HFFc6 (cell line): Measurements from ENCODE around the gene MMP24. TPM values are rescaled to one million over a fixed set of nuclear protein-coding genes. Genes with fewer than 3 reads are reported as not detected.

Experiments
- DNase-seq: peaks from one replicate; pipeline ENCODE4 v3.0.0-alpha.2; 2018
- H3K27ac Mint-ChIP-seq: 2 replicates; pipeline ENCODE4 v1.8.0; 2020; ENCODE audit warnings: mild to moderate bottlenecking, mixed read lengths
- H3K27me3 Mint-ChIP-seq: 2 replicates; pipeline ENCODE4 v1.8.0; 2021; ENCODE audit warnings: mild to moderate bottlenecking, moderate library complexity, mixed read lengths; ENCODE audit not compliant: insufficient read depth
- H3K36me3 Mint-ChIP-seq: 2 replicates; pipeline ENCODE4 v1.8.0; 2021; ENCODE audit warnings: low read depth, mixed read lengths
- H3K4me1 Mint-ChIP-seq: 2 replicates; pipeline ENCODE4 v1.8.0; 2020; ENCODE audit warnings: low read depth, mixed read lengths
- H3K4me3 Mint-ChIP-seq: 2 replicates; pipeline ENCODE4 v1.8.0; 2020; ENCODE audit warnings: mild to moderate bottlenecking, moderate library complexity, mixed read lengths
- H3K9me3 Mint-ChIP-seq: 2 replicates; pipeline ENCODE4 v1.8.0; 2020; ENCODE audit warnings: mild to moderate bottlenecking, mixed read lengths
- total RNA-seq, 6 experiments: library from RNA; stranded (reverse); fragmentation: NEBNext Ultra II Directional; extraction: Animal tissue kit (Norgen Biotek cat#: 25700); gene quantifications; 2 replicates in 1 of 6; 3 replicates in 5 of 6; pipeline ENCODE4 v1.2.3, GENCODE V29; 2021
- TF ChIP-seq, protein P1 (sequence below): fragments of 200-600 bp; sonication (generic); IDR thresholded peaks from 2 replicates; pipeline ENCODE4 v1.5.0; 2021; ENCODE audit warnings: antibody characterized with exemption, mild to moderate bottlenecking

MMP24 gene
- total RNA-seq, 6 experiments from 2014 or later = 0.48 to 1.2 (median 0.65) TPM

DNA sequence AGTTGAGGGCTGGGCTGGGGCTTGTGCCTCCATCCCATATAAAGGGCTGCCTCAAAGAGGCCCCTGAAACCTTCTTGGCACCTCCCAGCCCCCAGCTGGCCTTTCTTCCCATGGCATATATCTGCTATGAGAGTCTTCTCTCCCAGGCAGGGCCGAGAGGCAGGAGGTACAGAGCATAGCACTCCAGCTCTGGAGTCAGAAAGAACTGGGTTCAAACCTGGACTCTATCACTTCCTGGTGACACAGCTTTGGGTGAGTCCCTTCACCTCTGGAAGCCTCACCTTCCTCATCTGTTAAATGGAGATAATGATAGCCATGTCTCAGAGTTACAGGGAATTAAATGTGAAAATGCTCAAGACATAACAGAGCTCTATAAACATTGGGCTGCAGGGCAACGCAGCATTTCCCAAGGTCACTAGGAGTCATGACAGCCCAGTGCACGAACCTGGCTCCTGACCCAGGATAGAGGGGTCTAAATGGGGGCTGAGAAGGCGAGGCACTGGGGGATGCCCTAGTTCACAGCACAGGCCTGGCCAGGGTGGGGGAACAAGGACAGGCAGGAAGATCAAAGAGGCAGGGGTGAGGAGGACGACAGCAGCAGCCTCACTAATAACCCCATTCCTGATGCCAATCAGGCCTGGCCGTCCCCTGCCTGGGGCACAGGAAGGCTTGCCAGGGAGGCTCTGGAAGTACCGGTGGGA is 63.8 kb downstream of the MMP24 start:
- Mint-ChIP-seq H3K4me3 (no peak overlapping the region), H3K27me3 (peaks cover 12% of the 10 kb centered on the region), H3K36me3 (peaks cover 4% of the 10 kb centered on the region; the same call in 1 of the 2 replicates), H3K4me1 (peaks cover 9% of the 10 kb centered on the region), H3K9me3 (no peaks in the 10 kb centered on the region), H3K27ac (no peak overlapping the region)
- DNase-seq = no peak
- TF ChIP-seq, protein P1, sequence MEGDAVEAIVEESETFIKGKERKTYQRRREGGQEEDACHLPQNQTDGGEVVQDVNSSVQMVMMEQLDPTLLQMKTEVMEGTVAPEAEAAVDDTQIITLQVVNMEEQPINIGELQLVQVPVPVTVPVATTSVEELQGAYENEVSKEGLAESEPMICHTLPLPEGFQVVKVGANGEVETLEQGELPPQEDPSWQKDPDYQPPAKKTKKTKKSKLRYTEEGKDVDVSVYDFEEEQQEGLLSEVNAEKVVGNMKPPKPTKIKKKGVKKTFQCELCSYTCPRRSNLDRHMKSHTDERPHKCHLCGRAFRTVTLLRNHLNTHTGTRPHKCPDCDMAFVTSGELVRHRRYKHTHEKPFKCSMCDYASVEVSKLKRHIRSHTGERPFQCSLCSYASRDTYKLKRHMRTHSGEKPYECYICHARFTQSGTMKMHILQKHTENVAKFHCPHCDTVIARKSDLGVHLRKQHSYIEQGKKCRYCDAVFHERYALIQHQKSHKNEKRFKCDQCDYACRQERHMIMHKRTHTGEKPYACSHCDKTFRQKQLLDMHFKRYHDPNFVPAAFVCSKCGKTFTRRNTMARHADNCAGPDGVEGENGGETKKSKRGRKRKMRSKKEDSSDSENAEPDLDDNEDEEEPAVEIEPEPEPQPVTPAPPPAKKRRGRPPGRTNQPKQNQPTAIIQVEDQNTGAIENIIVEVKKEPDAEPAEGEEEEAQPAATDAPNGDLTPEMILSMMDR = no peak

GRCh38 chr20:35290887-35291417 is 64.5 kb downstream of the MMP24 start:
- Mint-ChIP-seq H3K4me1 (peaks cover 3% of the 10 kb centered on the region), H3K36me3 (peaks cover 2% of the 10 kb centered on the region; the same call in 1 of the 2 replicates), H3K27ac (no peak overlapping the region), H3K9me3 (no peaks in the 10 kb centered on the region), H3K27me3 (peaks cover 12% of the 10 kb centered on the region), H3K4me3 (no peak overlapping the region)
- no peak for DNase-seq
- TF ChIP-seq, protein P1 = no peak

GRCh38 chr20:35291654-35292503 is 65.4 kb downstream of the MMP24 start, which contains the start of gene FAM83C:
Gene FAM83C, minus strand, starts transcription at chr20:35292425. Its CDS starts 121 bp downstream, at chr20:35292304.
- no peaks in the 10 kb centered on the region for H3K36me3 Mint-ChIP-seq
- peaks cover 13% of the 10 kb centered on the region for H3K27me3 Mint-ChIP-seq
- TF ChIP-seq, protein P1 = no peak
- no peaks in the 10 kb centered on the region for H3K9me3 Mint-ChIP-seq
- no peak within 1 kb of the TSS for H3K27ac Mint-ChIP-seq
- H3K4me3 Mint-ChIP-seq = no peak within 1 kb of the TSS
- no peaks in the 10 kb centered on the region; the same call in 1 of the 2 replicates for H3K4me1 Mint-ChIP-seq
- no peak for DNase-seq

DNA sequence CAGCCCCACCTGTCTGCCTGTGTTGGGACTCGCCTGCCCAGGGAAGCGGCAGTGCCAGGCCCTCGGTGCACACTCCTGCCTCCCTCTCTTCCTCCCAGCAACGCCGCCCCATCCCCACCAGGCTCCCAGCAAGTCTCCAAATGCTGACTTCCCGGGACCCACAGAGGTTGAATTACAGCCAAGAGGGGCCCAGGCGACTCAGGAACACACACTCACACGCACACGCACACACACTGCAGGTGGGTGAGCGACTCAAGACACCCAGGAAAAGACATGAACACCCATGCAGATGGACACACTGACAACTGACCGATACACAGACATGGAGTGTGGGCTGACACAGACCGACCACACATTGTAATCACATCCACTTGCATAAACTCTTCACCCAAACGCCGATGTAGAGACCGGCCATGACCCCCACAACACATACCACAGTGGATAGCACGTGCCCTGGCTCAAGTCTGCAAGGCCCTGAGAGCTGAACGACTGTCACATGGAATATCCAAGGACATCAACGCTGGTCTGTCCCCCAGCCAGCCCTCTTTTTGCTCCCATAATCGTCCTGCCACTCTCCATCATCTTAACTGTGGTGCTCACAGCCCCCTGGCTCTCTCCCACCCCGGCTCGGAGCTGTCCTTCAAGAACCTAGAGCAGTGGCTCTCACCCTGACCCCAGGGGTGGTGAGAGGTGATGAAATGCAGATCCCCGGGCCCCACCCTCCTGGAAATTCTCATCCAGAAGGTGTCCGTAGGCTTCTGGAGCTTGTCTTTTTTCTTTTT is 66.2 kb downstream of the MMP24 start:
- Mint-ChIP-seq H3K27ac (no peak overlapping the region), H3K4me3 (no peak overlapping the region), H3K9me3 (no peaks in the 10 kb centered on the region), H3K36me3 (no peaks in the 10 kb centered on the region), H3K27me3 (peaks cover 14% of the 10 kb centered on the region), H3K4me1 (peaks cover 7% of the 10 kb centered on the region)
- no peak for DNase-seq
- TF ChIP-seq, protein P1 = no peak
